Measurements from ENCODE around the gene SAFB2. TPM values are rescaled to one million over a fixed set of nuclear protein-coding genes. Genes with fewer than 3 reads are reported as not detected.

SAFB2 gene
- total RNA-seq, 6 experiments from 2014 or later, result 30.4 to 41.8 (median 37.3) TPM

GRCh38 chr19:5627395-5627904 is 4.9 kb upstream of the SAFB2 start:
- Mint-ChIP-seq H3K9me3 (peaks cover 3% of the 10 kb centered on the region; the same call in 1 of the 2 replicates), H3K27me3 (ENCODE audit: insufficient read depth) (peaks cover 3% of the 10 kb centered on the region), H3K27ac (peak overlapping the region; percentile 67; the same call in 1 of the 2 replicates), H3K4me1 (ENCODE audit: low read depth) (peaks cover 62% of the 10 kb centered on the region), H3K4me3 (peak overlapping the region; percentile 35; the same call in 1 of the 2 replicates), H3K36me3 (ENCODE audit: low read depth) (peaks cover 52% of the 10 kb centered on the region)
- no peak for TF ChIP-seq CTCF (IDR thresholded peaks at IDR 0.05)
- no peak for DNase-seq

DNA sequence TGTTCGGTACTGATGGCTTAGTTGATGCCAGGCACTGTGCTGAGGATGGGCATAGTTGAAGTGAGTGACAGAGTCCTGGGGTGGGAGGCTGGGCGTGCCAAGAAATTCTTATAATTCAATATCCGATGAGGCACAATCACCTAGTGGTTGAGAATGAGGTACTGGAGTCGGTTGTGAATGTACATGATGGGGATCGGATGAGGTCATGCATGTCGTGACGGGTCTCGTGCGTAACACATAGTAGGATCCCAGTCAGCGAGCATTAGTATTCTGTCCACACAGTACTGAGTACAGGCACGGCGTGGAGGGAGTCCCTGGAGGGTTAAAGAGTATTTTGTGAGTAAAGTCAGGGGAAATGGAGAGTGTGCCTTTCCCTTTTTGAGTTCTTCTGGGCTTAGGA is 3.1 kb upstream of the SAFB2 start:
- peaks cover 3% of the 10 kb centered on the region; the same call in 1 of the 2 replicates for H3K9me3 Mint-ChIP-seq
- TF ChIP-seq CTCF (IDR thresholded peaks at IDR 0.05), result no peak
- peaks cover 56% of the 10 kb centered on the region for H3K4me1 Mint-ChIP-seq (ENCODE audit: low read depth)
- H3K36me3 Mint-ChIP-seq (ENCODE audit: low read depth), result peaks cover 64% of the 10 kb centered on the region
- H3K4me3 Mint-ChIP-seq, result peak overlapping the region; percentile 100
- H3K27me3 Mint-ChIP-seq (ENCODE audit: insufficient read depth), result peaks cover 3% of the 10 kb centered on the region
- DNase-seq, result no peak
- peak overlapping the region; percentile 100 for H3K27ac Mint-ChIP-seq

- Mint-ChIP-seq H3K9me3 (peaks cover 3% of the 10 kb centered on the region; the same call in 1 of the 2 replicates), H3K27ac (peak overlapping the region; percentile 100), H3K4me1 (ENCODE audit: low read depth) (peaks cover 63% of the 10 kb centered on the region), H3K4me3 (peak overlapping the region; percentile 100), H3K27me3 (ENCODE audit: insufficient read depth) (peaks cover 3% of the 10 kb centered on the region), H3K36me3 (ENCODE audit: low read depth) (peaks cover 70% of the 10 kb centered on the region)
- no peak for TF ChIP-seq CTCF (IDR thresholded peaks at IDR 0.05)
- no peak for DNase-seq
Observed at GRCh38 chr19:5624741-5625278, 2.2 kb upstream of the SAFB2 start.

GRCh38 chr19:5624018-5624663 is 1.6 kb upstream of the SAFB2 start:
- Mint-ChIP-seq H3K27ac (peak overlapping the region; percentile 100), H3K36me3 (ENCODE audit: low read depth) (peaks cover 69% of the 10 kb centered on the region), H3K27me3 (ENCODE audit: insufficient read depth) (peaks cover 3% of the 10 kb centered on the region), H3K4me1 (ENCODE audit: low read depth) (peaks cover 62% of the 10 kb centered on the region), H3K9me3 (peaks cover 3% of the 10 kb centered on the region; the same call in 1 of the 2 replicates), H3K4me3 (peak overlapping the region; percentile 100)
- no peak for TF ChIP-seq CTCF (IDR thresholded peaks at IDR 0.05)
- DNase-seq, result peak; percentile 32

- Mint-ChIP-seq H3K9me3 (peaks cover 3% of the 10 kb centered on the region; the same call in 1 of the 2 replicates), H3K27ac (peak overlapping the region; percentile 100), H3K27me3 (ENCODE audit: insufficient read depth) (peaks cover 3% of the 10 kb centered on the region), H3K4me3 (peak overlapping the region; percentile 100), H3K36me3 (ENCODE audit: low read depth) (peaks cover 67% of the 10 kb centered on the region), H3K4me1 (ENCODE audit: low read depth) (peaks cover 61% of the 10 kb centered on the region)
- TF ChIP-seq CTCF (IDR thresholded peaks at IDR 0.05), result no peak
- DNase-seq, result no peak
Observed at GRCh38 chr19:5623397-5624017, 931 bp upstream of the SAFB2 start.
